ENCODE measurements around the gene TDRD6.

TDRD6 gene

GRCh38 chr6:46657642-46658041, 30.0 kb upstream of the TDRD6 start:
- no peak for DNase-seq (ENCODE audit: low read depth)
- TF ChIP-seq CTCF (IDR thresholded peaks at IDR 0.05; ENCODE audit: low read depth, low read length, missing control alignments): no peak
- H3K4me3 ChIP-seq (ENCODE audit: low read depth, low read length): no peak overlapping the region

- DNase-seq (ENCODE audit: low read depth): no peak
- TF ChIP-seq CTCF (IDR thresholded peaks at IDR 0.05; ENCODE audit: low read depth, low read length, missing control alignments): no peak
- no peak overlapping the region for H3K4me3 ChIP-seq (ENCODE audit: low read depth, low read length)
Measured at GRCh38 chr6:46661483-46661882, 26.2 kb upstream of the TDRD6 start.

- no peak for DNase-seq (ENCODE audit: low read depth)
- TF ChIP-seq CTCF (IDR thresholded peaks at IDR 0.05; ENCODE audit: low read depth, low read length, missing control alignments): no peak
- H3K4me3 ChIP-seq (ENCODE audit: low read depth, low read length): no peak overlapping the region
Measured at GRCh38 chr6:46667377-46667776, 20.3 kb upstream of the TDRD6 start.

- TF ChIP-seq CTCF (IDR thresholded peaks at IDR 0.05; ENCODE audit: low read depth, low read length, missing control alignments): no peak
- no peak for DNase-seq (ENCODE audit: low read depth)
- H3K4me3 ChIP-seq (ENCODE audit: low read depth, low read length): no peak overlapping the region
Measured at GRCh38 chr6:46674410-46674809, 13.3 kb upstream of the TDRD6 start.

GRCh38 chr6:46676604-46677313, 10.9 kb upstream of the TDRD6 start:
- H3K4me3 ChIP-seq (ENCODE audit: low read depth, low read length): no peak overlapping the region
- no peak for TF ChIP-seq CTCF (IDR thresholded peaks at IDR 0.05; ENCODE audit: low read depth, low read length, missing control alignments)
- no peak for DNase-seq (ENCODE audit: low read depth)

- no peak for DNase-seq (ENCODE audit: low read depth)
- TF ChIP-seq CTCF (IDR thresholded peaks at IDR 0.05; ENCODE audit: low read depth, low read length, missing control alignments): peak; percentile 65
- H3K4me3 ChIP-seq (ENCODE audit: low read depth, low read length): no peak overlapping the region
Measured at GRCh38 chr6:46677314-46677654, 10.4 kb upstream of the TDRD6 start.

GRCh38 chr6:46684771-46685170, 2.9 kb upstream of the TDRD6 start:
- no peak for TF ChIP-seq CTCF (IDR thresholded peaks at IDR 0.05; ENCODE audit: low read depth, low read length, missing control alignments)
- no peak for DNase-seq (ENCODE audit: low read depth)
- no peak overlapping the region for H3K4me3 ChIP-seq (ENCODE audit: low read depth, low read length)
